ENCODE measurements around the gene GNPTG. TPM values are rescaled to one million over a fixed set of nuclear protein-coding genes. Genes with fewer than 3 reads are reported as not detected.

Gene GNPTG
- polyA plus RNA-seq (2012; ENCODE audit: insufficient read depth, insufficient read length, low read depth), result 61.1 TPM

- Histone ChIP-seq H3K4me3 (ENCODE audit: low read depth, low read length) (peak within 1 kb of the TSS; percentile 94), H3K9me3 (no peaks in the 10 kb centered on the region), H3K4me1 (no peaks in the 10 kb centered on the region; the same call in 1 of the 2 replicates), H3K36me3 (peaks cover 30% of the 10 kb centered on the region), H3K27me3 (peaks cover 3% of the 10 kb centered on the region; the same call in 1 of the 2 replicates)
- peak; percentile 86 for DNase-seq
- TF ChIP-seq CTCF (IDR thresholded peaks at IDR 0.05; ENCODE audit: low read depth, low read length), result no peak
Measured at GRCh38 chr16:1351582-1352362, at the start of gene GNPTG, which contains the start of gene TSR3. TSS of gene GNPTG (plus strand) at chr16:1351931. CDS start at chr16:1351966, 35 bp downstream. TSS of gene TSR3 (minus strand) at chr16:1351878. CDS start at chr16:1351804, 74 bp downstream.

GRCh38 chr16:1305823-1306222 is 45.9 kb upstream of the GNPTG start:
- TF ChIP-seq CTCF (IDR thresholded peaks at IDR 0.05; ENCODE audit: low read depth, low read length), result no peak
- DNase-seq, result no peak
- H3K4me1 ChIP-seq, result no peaks in the 10 kb centered on the region

GRCh38 chr16:1306334-1306733 is 45.4 kb upstream of the GNPTG start:
- no peak overlapping the region for H3K4me3 ChIP-seq (ENCODE audit: low read depth, low read length)
- H3K9me3 ChIP-seq, result no peaks in the 10 kb centered on the region
- TF ChIP-seq CTCF (IDR thresholded peaks at IDR 0.05; ENCODE audit: low read depth, low read length), result no peak
- H3K36me3 ChIP-seq, result no peaks in the 10 kb centered on the region; the same call in 1 of the 2 replicates
- H3K27me3 ChIP-seq, result peaks cover 9% of the 10 kb centered on the region
- H3K4me1 ChIP-seq, result no peaks in the 10 kb centered on the region
- no peak for DNase-seq

More at GRCh38 chr16:1305823-1306222, 45.9 kb upstream of the GNPTG start:
- H3K4me3 ChIP-seq (ENCODE audit: low read depth, low read length), result no peak overlapping the region
- H3K36me3 ChIP-seq, result no peaks in the 10 kb centered on the region; the same call in 1 of the 2 replicates
- peaks cover 14% of the 10 kb centered on the region for H3K27me3 ChIP-seq
- no peaks in the 10 kb centered on the region for H3K9me3 ChIP-seq

GRCh38 chr16:1308036-1308976 is 43.4 kb upstream of the GNPTG start:
- Histone ChIP-seq H3K27me3 (no peaks in the 10 kb centered on the region; the same call in none of the 2 replicates), H3K9me3 (no peaks in the 10 kb centered on the region), H3K4me3 (ENCODE audit: low read depth, low read length) (peak overlapping the region; percentile 72), H3K36me3 (peaks cover 12% of the 10 kb centered on the region), H3K4me1 (no peaks in the 10 kb centered on the region)
- TF ChIP-seq CTCF (IDR thresholded peaks at IDR 0.05; ENCODE audit: low read depth, low read length), result no peak
- DNase-seq, result no peak

GRCh38 chr16:1308977-1309885 is 42.5 kb upstream of the GNPTG start, which contains the start of gene UBE2I:
TSS of gene UBE2I (plus strand) at chr16:1309636. CDS start at chr16:1314031, 4,395 bp downstream.
- peak within 1 kb of the TSS; percentile 97 for H3K4me3 ChIP-seq (ENCODE audit: low read depth, low read length)
- TF ChIP-seq CTCF (IDR thresholded peaks at IDR 0.05; ENCODE audit: low read depth, low read length), result no peak
- peaks cover 20% of the 10 kb centered on the region for H3K36me3 ChIP-seq
- H3K27me3 ChIP-seq, result no peaks in the 10 kb centered on the region; the same call in 1 of the 2 replicates
- no peaks in the 10 kb centered on the region for H3K9me3 ChIP-seq
- DNase-seq, result peak; percentile 97
- no peaks in the 10 kb centered on the region for H3K4me1 ChIP-seq

Measured in BE2C (cell line).